Fibroblast of lung (primary cell): ENCODE results near the gene KIF6.

Source experiments
- EZH2 ChIP-seq: IDR thresholded peaks from 2 replicates; pipeline ENCODE4 v1.5.1; 2012; ENCODE audit warnings: low read length, control low read depth, mild to moderate bottlenecking; ENCODE audit errors: missing control alignments
- TF ChIP-seq, protein P1 (sequence below), 2 donors: IDR thresholded peaks in 1 of 2; conservative IDR thresholded peaks in 1 of 2; 1 replicate in 1 of 2; 2 replicates in 1 of 2; pipeline ENCODE4 v1.5.1; 2011 to 2012; ENCODE audit warnings: low read length in 2 of 2, control low read depth in 1 of 2, inconsistent platforms in 1 of 2, low read depth in 1 of 2, mild to moderate bottlenecking in 1 of 2

DNA sequence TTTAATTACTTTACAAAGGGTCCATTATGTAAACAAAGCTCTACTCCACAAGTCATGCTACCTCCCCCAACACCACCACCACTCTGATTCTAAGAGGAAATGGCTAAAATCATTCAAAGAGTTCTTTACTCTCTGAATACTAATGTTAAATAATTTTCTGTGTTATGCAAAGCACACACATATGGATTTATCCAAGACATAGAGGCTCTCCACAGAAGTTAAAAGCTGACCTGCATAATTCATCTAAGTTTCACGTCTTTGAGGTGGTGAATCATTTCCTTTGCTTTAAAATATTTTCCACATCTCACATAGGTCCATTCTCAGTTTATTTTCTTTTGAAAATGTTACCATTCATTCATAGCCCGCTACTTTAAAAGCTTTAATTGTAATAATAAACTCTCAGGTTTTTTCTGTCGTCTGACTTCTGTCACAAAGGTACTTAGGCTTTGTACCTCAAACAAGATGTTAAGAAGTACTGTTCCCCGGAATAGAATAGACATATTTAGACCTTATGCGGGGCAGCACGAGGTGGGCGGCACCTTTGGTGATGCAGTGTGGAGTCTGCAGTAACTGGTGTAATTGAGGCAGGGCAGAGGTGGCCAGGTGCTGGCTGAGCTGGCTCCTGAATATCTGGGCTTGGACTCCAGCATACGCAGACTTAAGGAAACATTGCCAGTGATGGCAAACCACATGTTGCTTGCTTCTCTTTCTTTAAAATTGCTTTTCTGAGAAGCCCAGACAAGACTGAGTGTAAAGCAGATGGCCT, 55.8 kb downstream of the KIF6 start:
- TF ChIP-seq, protein P1, sequence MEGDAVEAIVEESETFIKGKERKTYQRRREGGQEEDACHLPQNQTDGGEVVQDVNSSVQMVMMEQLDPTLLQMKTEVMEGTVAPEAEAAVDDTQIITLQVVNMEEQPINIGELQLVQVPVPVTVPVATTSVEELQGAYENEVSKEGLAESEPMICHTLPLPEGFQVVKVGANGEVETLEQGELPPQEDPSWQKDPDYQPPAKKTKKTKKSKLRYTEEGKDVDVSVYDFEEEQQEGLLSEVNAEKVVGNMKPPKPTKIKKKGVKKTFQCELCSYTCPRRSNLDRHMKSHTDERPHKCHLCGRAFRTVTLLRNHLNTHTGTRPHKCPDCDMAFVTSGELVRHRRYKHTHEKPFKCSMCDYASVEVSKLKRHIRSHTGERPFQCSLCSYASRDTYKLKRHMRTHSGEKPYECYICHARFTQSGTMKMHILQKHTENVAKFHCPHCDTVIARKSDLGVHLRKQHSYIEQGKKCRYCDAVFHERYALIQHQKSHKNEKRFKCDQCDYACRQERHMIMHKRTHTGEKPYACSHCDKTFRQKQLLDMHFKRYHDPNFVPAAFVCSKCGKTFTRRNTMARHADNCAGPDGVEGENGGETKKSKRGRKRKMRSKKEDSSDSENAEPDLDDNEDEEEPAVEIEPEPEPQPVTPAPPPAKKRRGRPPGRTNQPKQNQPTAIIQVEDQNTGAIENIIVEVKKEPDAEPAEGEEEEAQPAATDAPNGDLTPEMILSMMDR (conservative IDR thresholded peaks at IDR 0.05 in 1 of 2, IDR thresholded peaks at IDR 0.05 in 1 of 2; ENCODE audit: low read depth in 1 of 2, low read length in 2 of 2): no peak
- no peak for TF ChIP-seq EZH2
